GM12864 (cell line): Measurements from ENCODE around the gene GALNT2.

ENCODE experiments used
- DNase-seq: peaks from one replicate; pipeline ENCODE4 v3.0.0-alpha.2; 2011; ENCODE audit warnings: low read depth
- H3K4me3 ChIP-seq: 2 replicates; pipeline ENCODE4 v1.5.1; 2011; ENCODE audit warnings: mild to moderate bottlenecking, low read depth, low read length, control low read depth
- TF ChIP-seq, protein P1 (sequence below): IDR thresholded peaks from 2 replicates; pipeline ENCODE4 v1.5.1; 2011; ENCODE audit warnings: low read depth, mild to moderate bottlenecking, moderate library complexity, low read length, control low read depth, inconsistent platforms; ENCODE audit errors: missing control alignments

Gene GALNT2

DNA sequence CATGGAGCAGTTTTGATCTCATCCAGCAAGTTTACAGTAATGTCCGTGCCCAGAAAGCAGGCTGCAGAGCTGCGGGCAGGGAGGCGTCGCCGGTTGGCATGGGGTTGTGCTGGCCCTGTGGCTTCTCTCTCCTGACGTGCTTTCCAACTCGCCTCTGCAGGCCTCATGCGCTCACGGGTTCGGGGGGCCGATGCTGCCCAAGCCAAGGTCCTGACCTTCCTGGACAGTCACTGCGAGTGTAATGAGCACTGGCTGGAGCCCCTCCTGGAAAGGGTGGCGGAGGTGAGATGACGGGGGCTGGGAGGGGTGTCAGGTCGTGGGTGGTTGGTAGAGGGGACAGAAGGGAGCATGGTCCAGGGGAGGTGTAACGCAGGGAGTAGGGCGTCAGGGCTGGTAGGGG is 176.1 kb downstream of the GALNT2 start:
- TF ChIP-seq, protein P1, sequence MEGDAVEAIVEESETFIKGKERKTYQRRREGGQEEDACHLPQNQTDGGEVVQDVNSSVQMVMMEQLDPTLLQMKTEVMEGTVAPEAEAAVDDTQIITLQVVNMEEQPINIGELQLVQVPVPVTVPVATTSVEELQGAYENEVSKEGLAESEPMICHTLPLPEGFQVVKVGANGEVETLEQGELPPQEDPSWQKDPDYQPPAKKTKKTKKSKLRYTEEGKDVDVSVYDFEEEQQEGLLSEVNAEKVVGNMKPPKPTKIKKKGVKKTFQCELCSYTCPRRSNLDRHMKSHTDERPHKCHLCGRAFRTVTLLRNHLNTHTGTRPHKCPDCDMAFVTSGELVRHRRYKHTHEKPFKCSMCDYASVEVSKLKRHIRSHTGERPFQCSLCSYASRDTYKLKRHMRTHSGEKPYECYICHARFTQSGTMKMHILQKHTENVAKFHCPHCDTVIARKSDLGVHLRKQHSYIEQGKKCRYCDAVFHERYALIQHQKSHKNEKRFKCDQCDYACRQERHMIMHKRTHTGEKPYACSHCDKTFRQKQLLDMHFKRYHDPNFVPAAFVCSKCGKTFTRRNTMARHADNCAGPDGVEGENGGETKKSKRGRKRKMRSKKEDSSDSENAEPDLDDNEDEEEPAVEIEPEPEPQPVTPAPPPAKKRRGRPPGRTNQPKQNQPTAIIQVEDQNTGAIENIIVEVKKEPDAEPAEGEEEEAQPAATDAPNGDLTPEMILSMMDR, result no peak
- H3K4me3 ChIP-seq, result no peak overlapping the region
- no peak for DNase-seq

DNA sequence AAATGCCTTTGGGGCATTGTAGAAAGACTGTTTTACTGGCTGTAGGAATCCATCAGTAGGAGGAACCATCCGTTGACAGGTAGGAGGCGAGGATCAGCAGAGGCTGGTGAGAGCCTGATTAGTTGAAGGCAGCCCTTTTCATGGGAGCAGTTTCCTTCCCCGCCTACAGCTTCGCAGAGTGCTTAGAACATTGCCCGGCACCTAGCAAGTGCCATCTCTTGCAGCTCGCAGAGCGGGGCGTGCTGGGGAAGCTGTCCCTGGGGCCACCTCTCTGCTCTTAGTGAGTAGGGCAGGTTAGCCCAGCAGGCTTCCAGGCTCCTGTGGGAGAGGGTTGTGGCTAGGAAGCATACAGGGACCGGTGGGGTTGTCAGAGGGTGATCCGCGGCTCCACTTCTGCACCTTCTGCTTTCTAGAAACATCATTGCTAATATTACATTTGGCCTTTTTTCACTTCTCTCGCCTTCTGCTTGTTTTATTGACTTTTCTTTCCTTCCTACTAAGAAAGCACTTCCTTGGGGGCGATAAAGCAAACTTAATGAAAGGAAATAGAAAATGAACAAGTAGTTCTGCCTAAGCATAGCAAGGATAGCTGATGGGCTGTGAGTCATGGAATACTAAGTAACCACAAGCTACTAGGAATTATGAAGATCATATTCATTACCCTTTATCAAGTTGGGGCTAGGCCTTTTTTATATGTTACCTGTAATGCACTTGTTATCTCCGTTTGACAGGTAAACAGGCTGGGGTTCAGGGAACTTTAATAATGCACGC is 176.7 kb downstream of the GALNT2 start:
- no peak overlapping the region for H3K4me3 ChIP-seq
- TF ChIP-seq, protein P1, result no peak
- DNase-seq, result no peak

DNA sequence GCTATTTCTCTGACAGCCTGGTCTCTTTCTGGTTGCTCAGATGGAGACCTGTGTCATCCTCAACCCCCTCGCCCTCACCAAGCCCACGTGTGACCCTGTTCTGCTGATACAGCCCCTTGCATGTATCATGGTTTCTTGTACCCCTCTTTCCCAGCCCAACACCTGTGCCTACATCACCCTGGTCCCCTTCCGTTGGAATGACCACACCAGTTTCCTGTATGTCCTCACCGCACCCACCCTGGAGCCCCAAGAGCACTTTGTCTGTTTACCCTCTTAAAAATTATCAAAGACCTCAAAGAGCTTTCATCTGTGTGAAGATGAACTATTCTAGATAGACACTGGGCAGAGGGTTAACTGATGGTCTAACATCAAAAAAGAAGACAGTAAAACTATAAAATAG is 179.5 kb downstream of the GALNT2 start:
- DNase-seq, result no peak
- H3K4me3 ChIP-seq, result no peak overlapping the region
- TF ChIP-seq, protein P1, result no peak

DNA sequence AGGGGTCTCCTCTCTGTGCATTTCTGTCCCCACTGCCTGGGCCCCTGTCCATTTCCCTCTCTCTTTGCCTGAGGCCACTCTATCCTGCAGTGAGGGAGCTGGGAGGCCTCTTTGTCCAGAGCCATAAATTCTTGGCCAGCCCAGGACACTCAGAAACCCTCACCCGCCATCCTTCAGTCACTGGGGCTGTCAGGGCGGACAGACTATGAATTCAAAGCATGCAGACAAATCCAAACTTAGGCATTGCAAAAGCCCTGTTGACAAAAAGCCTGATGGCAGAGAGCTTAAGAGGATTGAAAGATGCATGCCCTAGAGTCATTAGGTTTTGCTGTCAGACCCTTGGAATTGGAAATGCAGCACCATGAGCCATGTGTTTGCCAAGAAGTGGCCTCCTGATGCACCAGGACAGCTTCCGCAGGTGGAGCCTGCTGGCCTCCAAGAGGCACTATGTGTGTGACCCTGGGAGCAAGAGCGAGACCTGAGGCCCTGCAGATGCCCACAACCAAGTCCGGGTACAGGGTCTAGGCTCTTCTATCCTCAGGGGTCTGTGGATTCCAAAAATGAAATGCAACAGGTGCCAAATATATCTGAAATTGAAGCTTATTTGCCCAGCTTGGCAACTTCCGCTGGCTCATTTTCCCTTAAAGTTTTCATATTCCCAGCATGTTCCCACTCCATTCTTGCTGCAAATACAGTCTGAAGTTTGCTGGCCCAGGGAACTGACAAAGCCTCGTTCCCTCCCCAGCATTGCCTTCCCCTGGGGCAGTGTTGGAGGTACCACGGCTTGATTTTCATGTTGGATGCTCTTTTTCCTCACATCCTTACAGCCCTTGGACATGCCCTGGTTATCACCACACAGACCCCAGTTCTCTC is 181.2 kb downstream of the GALNT2 start:
- TF ChIP-seq, protein P1, result no peak
- H3K4me3 ChIP-seq, result no peak overlapping the region
- no peak for DNase-seq

DNA sequence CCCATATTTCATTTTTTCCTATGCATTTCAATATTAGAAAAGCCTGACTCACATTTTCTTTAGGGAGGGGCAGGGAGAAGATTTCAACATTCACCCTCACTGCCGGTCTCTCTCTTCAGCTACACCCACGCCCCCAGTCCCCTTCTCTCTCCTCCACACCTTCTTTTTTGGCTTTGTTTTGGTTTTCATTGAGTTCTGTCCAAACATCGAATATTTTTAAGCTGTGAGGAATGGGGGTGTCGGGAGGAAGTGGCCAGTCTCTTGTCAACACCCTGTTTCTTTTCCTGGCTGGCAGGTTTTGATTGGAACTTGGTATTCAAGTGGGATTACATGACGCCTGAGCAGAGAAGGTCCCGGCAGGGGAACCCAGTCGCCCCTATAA is 181.8 kb downstream of the GALNT2 start:
- DNase-seq, result no peak
- TF ChIP-seq, protein P1, result no peak
- no peak overlapping the region for H3K4me3 ChIP-seq

DNA sequence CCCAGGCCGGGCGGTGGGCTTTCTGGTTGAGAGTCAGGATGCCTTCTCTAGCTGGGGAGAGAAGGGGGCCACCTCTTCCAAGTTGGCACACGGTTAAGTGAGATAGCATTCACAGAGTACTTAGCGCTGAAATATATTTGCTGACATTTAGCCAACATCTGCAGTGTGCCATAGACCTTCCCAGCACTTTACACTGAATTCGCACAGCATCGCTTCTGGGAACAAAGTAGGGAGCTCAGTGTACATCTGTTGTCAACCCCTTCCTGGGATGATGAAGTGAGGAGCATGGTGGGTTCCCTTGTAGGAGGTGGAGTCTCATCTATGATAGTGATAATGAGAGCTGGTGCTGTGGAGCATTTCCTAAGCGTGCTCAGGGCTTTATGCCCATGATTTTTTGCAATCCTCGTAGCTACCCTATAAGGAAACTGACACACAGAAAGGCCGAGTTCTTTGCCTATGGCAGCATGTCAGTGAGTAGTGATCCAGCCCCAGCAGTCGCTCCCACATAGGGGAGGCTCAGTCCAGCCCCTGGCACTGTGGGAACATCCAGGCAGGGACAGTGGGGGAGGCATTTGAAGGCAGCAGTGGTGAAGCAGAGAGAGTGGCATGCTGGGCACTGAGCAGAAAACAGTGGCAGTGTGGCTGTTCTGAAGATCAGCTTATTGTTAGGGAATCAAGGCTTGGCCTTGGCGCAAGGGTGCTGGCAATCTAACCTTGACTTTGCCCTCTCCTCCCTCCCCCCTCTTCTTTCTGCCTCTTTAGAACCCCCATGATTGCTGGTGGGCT is 182.8 kb downstream of the GALNT2 start:
- TF ChIP-seq, protein P1, result no peak
- DNase-seq, result no peak
- H3K4me3 ChIP-seq, result no peak overlapping the region
